GM04504 (cell line): ENCODE results near the gene MEAF6.

Experiments used
- DNase-seq: peaks from one replicate; pipeline ENCODE4 v3.0.0-alpha.2; 2012; ENCODE audit warnings: low read depth

MEAF6 gene

DNA sequence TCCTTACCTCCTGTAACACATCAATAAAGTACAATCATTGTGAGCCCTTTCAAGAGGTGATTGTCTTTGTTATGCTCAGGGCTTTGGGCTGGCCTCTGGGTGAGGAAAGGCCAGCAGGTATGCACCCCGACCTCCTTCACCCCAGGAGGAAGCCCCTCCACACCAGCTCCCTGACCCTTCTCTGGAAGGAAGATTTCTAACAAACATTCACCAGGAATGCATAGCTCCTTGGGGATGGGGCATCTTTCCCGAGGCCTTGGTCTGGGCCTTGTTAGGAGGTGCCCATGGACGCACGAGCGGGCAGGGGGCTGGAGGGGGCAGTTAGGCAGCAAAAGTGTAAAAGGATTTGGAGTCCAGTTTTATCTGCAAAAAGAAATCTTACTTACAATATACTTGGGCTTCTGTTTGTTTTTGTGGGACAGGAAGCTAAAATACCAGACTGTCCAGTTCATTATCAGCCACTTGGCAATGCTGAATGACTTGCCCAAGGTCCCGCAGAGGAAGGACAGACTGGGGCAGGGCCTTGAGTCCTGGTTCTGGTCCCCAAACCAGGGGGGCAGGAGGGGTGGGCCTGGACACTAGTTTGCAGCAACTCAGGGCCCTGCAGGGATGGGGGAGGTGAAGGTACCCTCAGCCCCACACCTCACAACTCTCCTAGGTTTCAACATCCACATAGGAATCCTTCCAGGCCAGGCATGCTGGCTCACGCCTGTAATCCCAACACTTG lies 30.1 kb downstream of the MEAF6 start:
- DNase-seq = no peak

DNA sequence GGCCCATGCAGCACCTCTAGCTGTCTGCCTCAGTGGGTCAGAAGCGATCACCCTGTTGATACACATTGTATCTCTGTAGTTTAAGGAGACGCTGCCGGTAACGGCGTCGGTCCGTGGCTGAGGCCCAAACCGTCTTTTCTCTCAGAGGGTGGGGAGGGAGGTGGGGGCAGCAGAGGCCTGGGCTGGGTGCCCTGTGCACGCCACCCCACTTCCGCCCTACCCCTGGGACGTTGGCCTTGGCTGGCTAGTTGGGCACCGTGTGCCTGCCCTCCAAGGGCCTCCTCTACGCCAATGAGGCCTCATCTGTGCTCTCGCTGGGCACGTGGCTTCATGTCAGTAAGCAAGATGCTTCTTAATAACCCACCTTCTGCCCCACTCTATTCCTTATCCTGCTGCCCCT lies 30.8 kb downstream of the MEAF6 start:
- DNase-seq = no peak

DNA sequence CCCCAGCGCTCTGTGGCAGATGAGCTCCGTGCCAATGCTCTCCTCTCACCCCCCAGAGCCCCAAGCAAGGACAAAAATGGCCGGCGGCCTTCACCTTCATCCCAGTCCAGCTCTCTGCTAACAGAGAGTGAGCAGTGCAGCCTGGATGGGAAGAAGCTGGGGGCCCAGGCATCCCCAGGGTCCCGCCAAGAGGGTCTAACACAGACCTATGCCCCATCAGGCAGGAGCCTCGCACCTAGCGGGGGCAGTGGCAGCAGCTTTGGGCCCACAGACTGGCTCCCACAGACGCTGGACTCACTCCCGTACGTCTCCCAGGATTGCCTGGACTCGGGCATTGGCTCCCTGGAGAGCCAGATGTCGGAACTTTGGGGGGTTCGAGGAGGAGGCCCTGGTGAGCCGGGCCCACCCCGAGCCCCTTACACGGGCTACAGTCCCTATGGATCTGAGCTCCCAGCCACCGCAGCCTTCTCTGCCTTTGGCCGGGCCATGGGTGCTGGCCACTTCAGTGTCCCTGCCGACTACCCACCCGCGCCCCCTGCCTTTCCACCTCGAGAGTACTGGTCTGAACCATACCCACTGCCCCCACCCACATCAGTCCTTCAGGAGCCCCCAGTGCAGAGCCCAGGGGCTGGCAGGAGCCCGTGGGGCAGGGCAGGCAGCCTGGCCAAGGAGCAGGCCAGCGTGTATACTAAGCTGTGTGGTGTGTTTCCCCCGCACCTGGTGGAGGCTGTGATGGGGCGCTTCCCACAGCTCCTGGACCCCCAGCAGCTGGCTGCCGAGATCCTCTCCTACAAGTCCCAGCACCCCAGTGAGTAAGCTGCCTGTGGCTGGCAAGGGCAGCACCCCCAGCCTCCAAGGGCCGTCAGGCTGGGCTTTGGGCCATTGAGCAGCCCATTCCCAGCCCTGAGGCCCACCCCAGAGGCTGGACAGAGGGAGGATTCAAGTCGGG lies 31.5 kb downstream of the MEAF6 start:
- no peak for DNase-seq

DNA sequence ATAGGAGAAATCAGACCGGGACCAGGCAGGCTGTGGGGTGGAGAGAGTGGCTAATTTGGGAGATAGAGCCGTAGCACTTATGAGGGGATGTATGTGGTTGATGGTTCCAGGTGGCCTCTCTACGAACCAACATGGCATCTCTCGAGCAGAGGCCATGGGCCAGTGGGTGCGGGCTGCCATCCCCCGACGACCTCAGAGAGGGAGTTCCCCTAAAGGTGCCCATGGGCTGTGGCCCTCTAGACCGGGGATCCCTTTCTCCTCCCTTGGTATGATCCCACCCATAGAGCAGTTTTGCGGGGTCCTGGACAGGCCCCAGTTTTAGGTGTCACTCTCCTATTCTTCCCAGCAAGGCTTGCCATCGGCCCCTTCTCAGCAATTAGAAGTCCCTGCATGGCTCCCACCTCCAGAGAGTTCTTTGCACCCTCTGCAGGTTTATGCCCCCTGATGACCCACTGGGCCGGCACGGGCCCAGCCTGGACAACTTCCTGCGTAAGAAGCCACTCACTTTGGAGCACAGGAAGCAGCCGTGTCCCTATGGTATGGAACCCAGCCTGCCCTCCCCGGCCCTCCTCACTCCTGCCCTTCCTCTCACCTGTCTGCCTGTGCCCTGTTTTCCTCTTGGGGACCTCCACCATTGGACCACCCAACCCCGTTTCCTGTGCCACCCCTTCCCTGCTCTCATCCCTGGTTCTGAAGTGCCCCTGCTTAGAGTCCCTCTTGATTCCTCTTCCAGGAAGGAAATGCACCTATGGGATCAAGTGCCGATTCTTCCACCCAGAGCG lies 32.4 kb downstream of the MEAF6 start:
- no peak for DNase-seq

DNA sequence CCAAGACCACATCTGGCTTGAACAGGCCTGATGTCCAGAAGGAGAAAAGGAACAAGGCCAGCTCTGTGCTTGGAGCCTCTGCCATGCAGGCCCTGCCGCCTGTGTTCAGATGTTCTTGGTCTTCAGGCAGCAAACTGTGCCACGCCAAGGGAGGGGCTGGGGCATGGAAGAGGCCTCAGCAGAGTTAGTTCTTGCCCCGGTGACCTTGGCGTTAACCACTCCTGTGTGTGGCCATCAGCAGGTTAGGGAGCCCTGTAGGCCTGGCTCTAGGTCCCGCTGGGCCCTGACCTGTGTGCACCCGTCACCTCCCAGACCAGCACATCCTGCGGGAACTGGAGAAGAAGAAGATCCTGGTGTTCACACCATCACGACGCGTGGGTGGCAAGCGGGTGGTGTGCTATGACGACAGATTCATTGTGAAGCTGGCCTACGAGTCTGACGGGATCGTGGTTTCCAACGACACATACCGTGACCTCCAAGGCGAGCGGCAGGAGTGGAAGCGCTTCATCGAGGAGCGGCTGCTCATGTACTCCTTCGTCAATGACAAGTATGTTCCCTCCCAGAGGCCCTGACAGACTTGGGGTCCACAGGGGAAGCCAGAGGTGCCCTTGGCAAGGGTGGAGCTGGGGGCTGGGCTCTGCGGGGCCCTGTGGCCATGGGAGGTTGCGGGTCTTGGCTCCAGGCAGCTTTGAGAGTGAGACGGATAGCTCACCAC lies 33.1 kb downstream of the MEAF6 start:
- DNase-seq = no peak

DNA sequence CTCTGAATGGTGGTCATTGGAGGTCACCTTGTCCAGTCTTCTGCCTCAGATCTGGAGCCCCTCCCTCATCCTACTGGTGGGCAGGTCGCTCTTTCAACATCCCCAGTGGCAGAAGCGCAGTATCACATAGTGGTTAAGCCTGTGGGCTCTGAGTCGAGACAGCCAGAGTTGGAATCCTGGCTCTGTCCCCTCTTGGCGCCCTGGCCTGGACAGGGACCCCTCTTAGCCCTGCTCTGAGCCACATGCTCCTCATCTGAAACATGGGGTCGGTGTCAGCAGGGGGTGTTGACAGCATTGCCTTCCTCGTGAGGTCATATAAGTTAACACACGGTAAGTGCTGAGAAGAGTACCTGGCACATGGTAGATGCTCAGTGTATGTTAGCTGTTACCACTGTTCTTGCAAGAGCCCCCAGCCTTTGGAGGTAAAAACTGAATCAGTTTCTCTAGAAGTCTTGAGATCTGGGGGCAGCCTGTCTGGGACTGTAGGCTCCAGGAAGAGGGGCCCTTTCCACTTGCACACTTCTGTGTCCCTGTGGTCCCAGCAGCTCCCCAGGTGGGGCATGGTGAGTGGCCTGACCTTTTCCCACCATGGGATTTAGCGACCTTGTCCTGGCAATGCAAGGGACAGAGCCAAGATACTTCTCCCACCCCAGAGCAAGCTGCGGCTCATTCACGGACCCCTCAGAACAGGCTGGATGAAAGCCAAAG lies 33.8 kb downstream of the MEAF6 start:
- DNase-seq = no peak

DNA sequence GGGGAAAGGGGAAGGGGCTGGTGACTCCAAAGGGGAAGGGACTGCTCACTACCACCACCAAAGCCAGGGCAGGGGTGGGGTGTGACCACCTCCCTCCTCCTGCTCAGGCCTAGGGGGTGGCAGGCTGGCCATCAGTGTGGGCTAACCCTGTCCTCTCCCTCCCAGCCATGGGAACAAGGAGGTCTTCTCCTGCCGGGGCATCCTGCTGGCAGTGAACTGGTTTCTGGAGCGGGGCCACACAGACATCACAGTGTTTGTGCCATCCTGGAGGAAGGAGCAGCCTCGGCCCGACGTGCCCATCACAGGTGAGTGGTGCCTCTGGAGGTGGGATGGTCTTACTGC lies 34.5 kb downstream of the MEAF6 start:
- no peak for DNase-seq

DNA sequence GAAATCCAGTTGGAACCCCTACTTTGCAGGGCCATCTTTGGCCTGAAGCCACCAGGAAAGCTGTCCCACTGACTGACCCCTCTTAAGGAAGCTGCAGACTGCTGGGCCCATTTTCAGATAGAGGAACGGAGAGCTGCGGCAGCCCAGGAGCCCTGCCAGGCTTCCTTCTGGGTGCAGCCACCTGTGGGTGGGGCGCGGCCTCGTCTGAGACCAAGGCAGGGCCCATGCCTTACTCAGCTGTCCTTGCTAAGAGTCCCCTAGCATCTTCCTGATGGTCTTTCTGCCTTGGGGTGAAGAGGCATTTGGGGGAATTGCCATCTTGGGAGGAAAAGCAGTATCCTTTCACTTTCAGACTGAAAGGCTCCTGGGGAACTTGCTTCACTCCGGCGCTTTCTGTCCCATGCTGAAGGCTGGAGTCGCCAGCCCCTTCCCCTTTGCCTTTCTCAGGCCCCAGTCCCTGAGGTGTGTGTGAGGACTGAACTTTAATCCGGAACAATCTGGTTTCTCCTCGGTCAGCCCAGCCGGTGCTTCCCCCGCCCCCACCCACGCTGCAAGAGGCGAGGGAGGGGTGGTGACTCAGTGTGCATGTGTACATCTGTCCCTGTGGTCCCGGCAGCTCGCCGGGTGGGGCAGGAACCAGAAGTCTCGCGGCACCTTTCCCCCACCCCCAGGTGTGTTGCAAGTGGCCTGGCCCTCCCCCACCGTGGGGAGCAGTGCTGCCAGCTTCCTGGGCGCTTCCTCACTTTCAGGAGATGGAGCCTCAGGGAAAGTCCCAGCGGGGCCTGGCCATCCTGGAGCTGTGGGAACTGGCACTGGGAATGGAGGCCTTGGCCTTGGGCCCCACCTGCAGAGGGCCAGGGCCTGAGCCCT lies 35.1 kb downstream of the MEAF6 start:
- DNase-seq = peak; percentile 83

DNA sequence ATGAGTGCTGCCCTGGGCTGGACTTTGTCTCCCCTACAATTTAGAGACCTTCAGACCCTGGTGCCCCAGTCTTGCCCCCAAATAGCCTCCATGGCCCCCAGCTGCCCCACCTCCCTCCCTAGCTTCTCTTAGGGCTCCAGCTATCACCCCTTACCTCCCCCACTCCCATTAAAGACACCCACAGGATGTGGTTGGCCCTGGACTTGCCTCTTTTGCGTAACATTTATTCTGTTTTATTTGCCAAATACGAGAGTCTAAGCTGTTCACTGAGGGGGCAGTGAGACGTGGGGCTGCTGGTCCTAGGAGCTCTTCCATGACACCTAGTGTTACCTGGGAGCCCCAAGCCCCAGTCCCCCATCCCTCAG lies 35.7 kb downstream of the MEAF6 start:
- no peak for DNase-seq

DNA sequence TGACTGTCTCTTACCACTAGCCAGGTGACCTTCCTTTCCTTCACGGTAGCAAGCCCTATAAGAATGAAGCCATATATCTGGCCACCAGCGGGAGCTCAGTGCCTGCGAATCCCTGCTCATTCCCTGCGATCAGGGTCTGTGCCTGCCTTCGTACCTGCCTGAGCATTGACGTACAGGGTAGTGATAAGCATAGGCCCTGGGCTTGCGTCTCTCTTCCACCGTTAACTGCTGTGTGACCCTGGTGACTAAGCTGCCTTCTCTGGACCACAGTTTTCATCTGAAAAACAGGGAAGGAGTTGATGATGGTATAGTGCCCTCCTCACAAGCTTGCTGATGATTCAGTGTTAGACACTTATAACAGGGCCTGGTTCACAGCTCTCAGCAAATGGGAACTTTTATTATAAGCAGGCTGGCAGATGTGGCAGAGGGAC lies 36.1 kb downstream of the MEAF6 start:
- DNase-seq = no peak

DNA sequence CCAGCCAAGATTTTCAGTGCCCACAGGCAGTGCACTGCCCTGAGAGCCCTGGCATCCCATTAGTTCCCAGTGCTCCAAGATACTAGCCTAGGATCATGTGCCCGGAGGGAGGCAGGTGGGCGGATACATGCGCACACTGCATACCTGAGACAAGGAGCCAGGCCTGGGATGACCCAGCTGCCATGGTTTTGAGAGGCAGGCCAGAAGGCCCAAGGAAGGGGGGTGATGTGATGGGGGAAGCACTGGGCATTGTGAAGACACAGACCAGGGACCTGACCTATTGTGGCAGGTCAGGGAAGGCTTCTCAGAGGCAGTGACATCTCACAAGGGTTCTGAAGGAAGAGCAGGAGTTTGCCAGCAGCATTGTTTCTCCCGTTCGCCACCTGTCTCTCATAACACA lies 36.6 kb downstream of the MEAF6 start:
- no peak for DNase-seq

DNA sequence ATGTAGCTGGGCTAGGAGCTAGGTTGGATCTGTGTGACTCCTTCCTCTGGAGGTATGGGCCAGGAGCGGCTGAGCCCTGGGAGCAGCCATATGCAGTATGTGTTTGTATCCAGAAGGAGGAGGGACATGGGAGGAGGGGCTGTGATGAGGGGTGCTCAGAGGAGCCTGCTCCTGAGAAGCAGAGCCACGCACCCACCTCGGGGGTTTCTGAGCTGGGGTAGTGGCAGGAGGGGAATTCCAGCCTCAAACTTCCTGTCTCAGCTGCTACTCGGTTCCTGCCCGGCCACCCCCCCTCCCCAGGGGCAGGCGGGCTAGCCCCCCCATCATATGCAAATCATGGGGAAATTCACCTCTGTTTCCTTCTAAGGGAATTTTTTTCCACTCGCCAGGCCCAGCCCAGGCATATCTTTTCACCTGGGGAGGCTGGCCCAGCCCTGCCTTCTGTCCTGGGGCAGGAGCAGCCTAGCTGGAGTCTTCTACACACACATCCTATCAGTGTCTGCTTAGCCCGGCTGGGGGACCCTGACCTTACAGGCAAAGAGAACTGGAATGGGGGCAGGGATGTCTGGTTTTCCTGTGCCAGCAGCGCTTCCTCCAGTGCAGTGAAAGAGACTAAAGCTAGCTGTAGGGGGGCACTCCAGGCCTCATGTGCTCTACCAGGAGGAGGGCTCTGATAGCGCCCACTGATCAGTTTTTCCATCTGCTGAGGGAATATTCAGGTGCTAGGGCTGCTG lies 37.2 kb downstream of the MEAF6 start:
- DNase-seq = no peak

DNA sequence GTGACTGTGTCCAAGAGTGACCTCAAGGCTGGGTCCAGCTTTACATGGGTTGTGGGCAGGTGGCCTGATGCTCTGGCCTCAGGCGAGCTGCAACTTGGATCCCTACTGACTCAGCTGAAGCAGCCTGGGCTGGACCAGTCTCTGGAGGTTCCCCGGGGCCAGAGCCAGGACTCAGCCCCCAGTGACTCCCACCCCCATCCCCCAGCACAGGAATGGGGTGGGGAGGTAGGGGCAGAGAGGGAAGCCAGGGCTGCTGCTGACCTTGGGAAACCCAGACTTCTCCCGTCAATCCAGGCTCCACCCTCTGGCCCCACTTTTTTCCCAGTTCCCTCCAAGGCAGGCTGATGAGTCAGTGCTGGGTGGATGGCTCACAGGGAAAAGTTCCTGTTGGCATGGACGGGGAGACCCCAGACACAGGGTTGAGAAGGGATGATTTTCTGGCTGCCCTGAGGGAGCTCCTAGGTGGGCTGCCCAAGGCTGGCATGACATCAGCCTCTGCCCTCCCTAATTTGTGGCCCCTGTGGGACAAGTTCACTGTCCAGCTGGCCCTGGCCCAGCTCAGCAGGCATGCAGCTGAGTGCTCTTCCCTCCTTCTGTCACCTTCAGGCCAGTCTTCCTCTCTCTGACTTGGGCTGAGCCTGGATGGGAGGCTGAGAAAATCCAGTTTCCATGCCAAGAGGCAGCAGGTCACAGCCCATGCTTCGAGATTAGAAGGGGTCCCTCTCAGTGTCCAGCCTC lies 37.9 kb downstream of the MEAF6 start:
- DNase-seq = peak; percentile 84

DNA sequence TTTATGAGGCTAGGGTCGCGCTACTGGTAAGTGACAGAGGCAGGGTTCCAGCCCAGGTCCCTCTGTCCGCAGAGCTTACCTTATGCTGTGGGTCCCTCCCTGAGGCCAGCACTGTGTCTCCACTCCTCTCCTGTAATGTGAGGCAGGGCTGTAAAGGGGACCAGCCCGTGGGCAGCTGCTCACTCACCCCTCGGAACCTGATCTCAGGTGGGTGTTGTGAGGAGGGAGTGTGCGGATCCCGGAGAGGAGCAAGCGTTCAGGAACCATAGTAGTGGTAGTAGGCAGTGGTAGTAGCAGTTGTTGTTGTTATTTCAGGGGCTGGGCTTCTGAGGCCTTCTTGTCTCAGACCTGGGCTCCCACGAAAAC lies 38.5 kb downstream of the MEAF6 start:
- DNase-seq = no peak

DNA sequence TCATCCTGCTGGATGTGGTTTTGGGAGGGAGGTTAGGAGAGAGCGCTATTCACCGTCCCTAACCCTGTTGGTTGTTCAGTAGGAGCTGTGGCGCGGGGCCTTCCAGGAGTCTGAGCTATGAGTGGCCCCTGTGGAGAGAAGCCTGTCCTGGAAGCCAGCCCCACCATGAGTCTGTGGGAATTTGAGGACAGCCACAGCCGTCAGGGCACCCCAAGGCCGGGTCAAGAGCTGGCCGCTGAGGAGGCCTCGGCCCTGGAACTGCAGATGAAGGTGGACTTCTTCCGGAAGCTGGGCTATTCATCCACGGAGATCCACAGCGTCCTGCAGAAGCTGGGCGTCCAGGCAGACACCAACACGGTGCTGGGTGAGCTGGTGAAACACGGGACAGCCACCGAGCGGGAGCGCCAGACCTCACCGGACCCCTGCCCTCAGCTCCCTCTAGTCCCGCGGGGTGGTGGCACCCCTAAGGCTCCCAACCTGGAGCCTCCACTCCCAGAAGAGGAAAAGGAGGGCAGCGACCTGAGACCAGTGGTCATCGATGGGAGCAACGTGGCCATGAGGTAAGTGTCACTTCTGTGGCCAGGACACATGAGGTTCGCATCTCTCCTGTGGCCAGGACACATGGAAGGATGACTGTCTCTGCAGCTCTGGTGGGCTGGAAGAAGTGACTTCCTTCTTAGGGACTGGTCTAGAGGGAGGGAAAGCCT lies 39.0 kb downstream of the MEAF6 start:
- DNase-seq = no peak

DNA sequence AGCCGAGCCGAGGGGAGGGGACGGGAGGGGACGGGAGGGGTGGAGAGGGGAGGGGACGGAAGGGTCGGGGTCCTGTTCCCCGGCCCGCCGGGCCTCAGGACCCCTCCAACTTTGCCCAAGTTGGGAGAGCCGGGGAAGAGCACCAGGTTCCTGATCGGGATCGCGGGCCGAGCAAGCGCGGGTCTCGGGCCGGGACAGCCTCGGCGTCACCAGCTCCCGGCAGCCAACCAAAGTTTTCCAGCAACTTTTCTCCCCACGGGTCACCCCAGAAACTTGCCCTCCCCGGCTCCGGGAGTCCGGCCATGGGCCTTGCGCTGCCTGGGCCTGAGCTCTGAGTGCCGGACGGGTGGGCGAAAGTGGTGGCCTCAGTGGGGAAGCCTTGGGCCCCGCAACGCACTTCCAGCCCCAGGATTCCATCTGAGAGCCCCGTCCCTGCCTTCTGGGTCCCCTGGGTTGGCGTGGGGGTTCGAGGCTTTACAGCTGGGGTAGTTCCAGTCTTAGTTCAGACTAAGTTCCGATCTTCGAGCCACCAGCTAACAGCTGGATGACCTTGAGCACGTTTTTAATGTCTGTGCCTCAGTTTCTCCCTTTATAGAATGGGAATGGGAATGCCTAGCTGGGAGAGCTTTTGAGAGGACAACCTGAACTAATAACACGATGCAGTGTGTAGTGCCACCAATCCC lies 39.7 kb downstream of the MEAF6 start:
- no peak for DNase-seq

DNA sequence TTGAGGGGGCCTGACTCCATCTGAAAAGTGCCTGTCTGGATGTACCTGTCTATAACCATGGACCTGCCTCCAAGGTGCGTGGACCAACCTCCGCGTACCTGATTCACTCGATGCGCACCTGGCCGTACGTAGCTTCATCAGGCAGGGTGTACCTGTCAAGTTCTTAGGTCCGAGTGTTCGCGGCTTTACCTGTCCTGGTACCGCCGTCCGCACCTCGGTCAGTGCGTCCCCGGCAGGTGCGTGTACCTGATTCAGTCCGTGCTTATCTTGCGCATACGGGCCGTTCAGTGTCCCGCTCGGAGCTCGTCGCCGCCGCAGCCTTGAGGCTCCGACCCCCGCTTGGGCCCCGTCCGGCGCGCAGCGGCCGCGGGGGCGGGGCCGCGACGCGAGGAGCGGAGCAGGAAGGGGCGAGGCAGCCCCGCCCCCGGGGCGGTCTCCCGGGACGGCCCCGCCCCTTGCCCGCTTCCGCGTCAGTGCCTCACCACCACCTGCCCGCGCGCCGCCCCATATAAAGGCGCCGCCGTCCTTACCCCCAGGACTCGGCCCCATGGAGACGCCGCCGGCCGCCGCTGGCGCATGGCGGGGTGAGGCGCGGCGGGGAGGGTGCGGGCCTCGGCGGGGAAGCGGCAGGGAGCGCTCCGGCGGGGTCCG lies 40.4 kb downstream of the MEAF6 start, which contains the start of gene ZC3H12A:
ZC3H12A (plus strand) TSS at position 535 of the 651 bp plus-strand sequence. CDS start 917 bp downstream, outside the sequence.
- peak; percentile 71 for DNase-seq
